AG04449 (cell line): ENCODE measurements around the gene MAMSTR.
"Not testable (repeated sequence)": the region's sequence is repeated elsewhere in the genome, so short reads cannot be mapped to it uniquely, and the experiment has no call there.

ENCODE experiments used
- CTCF ChIA-PET: fragments of 350-600 bp; formaldehyde crosslinking; extraction: SDS; loops from one replicate; lab custom pipeline; 2021; ENCODE audit warnings: antibody characterized with exemption; lab: Yijun Ruan, JAX
- POLR2A ChIA-PET: fragments of 400-600, 350-600 bp; formaldehyde crosslinking; extraction: SDS; loops from one replicate; lab custom pipeline; 2020; ENCODE audit warnings: antibody characterized with exemption, inconsistent platforms; lab: Yijun Ruan, JAX
- DNase-seq: peaks from one replicate; pipeline ENCODE4 v3.0.0-alpha.2; 2010; ENCODE audit warnings: low read depth, low spot score
- H3K4me3 ChIP-seq: 2 replicates; pipeline ENCODE4 v1.5.1; 2011; ENCODE audit warnings: low read depth, mild to moderate bottlenecking, control low read depth, low read length
- CTCF ChIP-seq: IDR thresholded peaks from one replicate; pipeline ENCODE4 v1.5.1; 2011; ENCODE audit warnings: mild to moderate bottlenecking, moderate library complexity, low read length, control low read depth, inconsistent platforms; ENCODE audit not compliant: insufficient read depth; ENCODE audit errors: missing control alignments

The MAMSTR gene

GRCh38 chr19:48705431-48705830 is 14.1 kb downstream of the MAMSTR start:
- TF ChIP-seq CTCF = no peak
- no peak for DNase-seq
- ChIA-PET CTCF (interaction anchor here (0.9 to 1.5 kb wide), 2 partner anchors 30 to 131 kb away, joined by 3 to 5 read pairs; partner anchors contain the start of gene HSD17B14), POLR2A (no interaction called here)
- no peak overlapping the region for H3K4me3 ChIP-seq

DNA sequence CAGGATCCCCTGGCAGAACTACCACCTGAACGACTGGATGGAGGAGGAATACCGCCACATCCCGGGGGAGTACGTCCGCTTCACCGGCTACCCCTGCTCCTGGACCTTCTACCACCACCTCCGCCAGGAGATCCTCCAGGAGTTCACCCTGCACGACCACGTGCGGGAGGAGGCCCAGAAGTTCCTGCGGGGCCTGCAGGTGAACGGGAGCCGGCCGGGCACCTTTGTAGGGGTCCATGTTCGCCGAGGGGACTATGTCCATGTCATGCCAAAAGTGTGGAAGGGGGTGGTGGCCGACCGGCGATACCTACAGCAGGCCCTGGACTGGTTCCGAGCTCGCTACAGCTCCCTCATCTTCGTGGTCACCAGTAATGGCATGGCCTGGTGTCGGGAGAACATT is 16.2 kb downstream of the MAMSTR start:
- TF ChIP-seq CTCF = no peak
- POLR2A ChIA-PET = no interaction called here
- no peak overlapping the region for H3K4me3 ChIP-seq
- no peak for DNase-seq
- CTCF ChIA-PET = interaction anchor here (6.3 kb wide), 1 partner anchor 27 kb away, joined by 55 read pairs; no protein-coding TSS in a partner anchor

DNA sequence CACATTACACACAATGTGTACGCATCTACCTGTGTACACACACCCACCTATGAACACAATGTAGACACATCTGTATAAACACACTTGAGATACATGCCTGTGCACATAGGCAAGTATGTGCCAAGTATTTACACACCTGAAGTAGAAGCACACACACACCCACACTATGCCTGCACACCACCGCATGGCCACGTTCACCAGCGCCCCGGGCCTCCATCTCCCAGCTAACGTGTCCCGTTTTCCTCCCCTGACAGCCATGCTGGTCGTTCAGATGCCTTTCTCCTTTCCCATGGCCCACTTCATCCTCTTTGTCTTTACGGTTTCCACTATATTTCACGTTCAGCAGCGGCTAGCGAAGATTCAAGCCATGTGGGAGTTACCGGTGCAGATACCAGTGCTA is 16.8 kb downstream of the MAMSTR start:
- CTCF ChIA-PET = interaction anchor here (1.6 to 6.3 kb wide), 2 partner anchors 10 to 27 kb away, joined by 5 to 55 read pairs; no protein-coding TSS in a partner anchor
- POLR2A ChIA-PET = no interaction called here
- DNase-seq = no peak

GRCh38 chr19:48698046-48698445 is 21.5 kb downstream of the MAMSTR start:
- no peak overlapping the region for H3K4me3 ChIP-seq
- CTCF ChIA-PET = interaction anchor here (6.3 kb wide), 1 partner anchor 22 kb away, joined by 55 read pairs; no protein-coding TSS in a partner anchor
- TF ChIP-seq CTCF = no peak
- no peak for DNase-seq
- POLR2A ChIA-PET = no interaction called here

More for the DNA sequence above, 16.8 kb downstream of the MAMSTR start:
- no peak overlapping the region for H3K4me3 ChIP-seq
- TF ChIP-seq CTCF = no peak

GRCh38 chr19:48696353-48697010 is 23.0 kb downstream of the MAMSTR start:
- TF ChIP-seq CTCF = no peak
- ChIA-PET POLR2A (no interaction called here), CTCF (interaction anchor here (1.2 to 1.9 kb wide), 3 partner anchors 16 to 21 kb away, joined by 3 to 15 read pairs (median 4); no protein-coding TSS in a partner anchor)
- H3K4me3 ChIP-seq = no peak overlapping the region
- no peak for DNase-seq

DNA sequence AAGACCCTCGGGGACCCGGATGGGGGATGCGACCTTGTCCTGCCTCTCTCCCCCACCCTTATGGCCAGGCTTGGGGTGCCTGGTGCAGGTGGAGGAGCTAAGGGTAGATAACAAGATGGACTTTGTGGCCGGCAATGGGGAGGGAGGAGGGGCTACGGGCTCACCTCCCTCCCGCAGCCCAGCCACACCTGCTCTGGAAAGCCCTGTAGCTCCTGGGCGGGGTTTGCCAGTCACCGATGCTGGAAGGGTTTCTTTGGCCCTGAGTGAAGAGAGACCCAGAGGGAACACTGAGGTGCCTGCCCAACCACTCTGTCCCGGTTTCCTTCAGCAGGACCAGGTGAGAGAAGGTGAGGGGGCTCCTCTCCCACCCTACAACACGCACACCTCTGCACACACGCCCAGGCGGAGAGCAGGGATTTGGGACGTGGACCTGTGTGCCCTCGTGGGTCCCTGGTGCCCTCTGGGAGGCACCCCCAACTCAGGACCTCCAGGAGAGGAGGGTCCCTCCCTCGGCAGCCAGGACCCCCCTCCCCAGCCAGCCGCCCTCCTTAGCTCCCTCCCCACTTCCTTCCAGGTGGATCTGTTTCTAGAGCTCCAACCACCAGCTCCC is 23.7 kb downstream of the MAMSTR start, which contains the start of gene FUT2:
TSS of gene FUT2 (plus strand) at position 229 of the 610 bp plus-strand sequence. CDS start 6,986 bp downstream, outside the sequence.
- no peak within 1 kb of the TSS for H3K4me3 ChIP-seq
- CTCF ChIA-PET = interaction anchor here (1.2 to 1.9 kb wide), 4 partner anchors 17 to 21 kb away, joined by 3 to 15 read pairs (median 4); no protein-coding TSS in a partner anchor
- DNase-seq = no peak
- no peak for TF ChIP-seq CTCF
- POLR2A ChIA-PET = no interaction called here

DNA sequence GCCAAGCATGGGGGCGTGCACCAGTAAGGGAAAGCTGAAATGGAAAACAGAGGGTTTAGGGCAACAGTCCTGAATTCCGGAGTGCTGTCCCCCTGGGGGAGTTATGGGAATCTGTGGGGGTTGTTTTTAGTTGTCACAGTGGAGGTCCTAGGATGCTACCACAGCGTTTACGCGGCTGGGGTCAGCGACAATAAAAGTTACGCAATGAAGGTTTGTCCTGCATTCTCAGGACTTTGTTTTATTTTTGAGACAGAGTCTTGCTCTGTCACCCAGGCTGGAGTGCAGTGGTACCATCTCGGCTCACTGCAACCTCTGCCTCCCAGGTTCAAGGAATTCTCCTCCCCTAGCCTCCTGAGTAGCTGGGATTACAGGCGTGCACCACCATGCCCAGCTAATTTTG is 25.9 kb downstream of the MAMSTR start:
- DNase-seq, POLR2A ChIA-PET, H3K4me3 ChIP-seq: not testable (repeated sequence)
- CTCF ChIA-PET = interaction anchor here (3.5 kb wide), 1 partner anchor 19 kb away, joined by 21 read pairs; no protein-coding TSS in a partner anchor
